ENCODE results near the gene MINDY4.

MINDY4 gene

DNA sequence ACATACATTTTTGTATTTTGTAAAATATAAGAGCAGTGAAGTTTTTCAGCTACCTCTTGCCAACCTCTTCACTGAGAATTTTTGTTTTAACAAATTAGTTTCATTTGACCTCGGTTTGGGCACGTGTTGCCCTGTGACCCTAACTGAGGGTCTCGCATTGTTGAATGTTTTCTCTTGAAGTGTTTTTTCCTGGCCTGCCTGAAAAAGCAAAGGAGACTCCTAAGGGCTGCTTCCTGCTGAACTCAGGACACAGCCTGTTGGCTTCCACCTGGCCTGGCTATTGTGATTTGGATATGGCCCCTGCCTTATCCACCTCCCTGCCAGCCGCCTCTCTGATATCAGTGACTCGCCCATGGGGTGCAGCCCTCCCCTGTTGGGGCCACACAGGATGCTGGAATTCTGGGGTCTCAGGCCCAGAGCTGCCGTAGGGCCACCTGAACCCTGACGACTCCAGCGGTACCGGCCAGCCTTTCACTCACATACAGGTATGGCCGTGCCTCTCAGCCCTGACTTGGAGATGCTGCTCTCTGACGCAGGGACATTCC, 81.6 kb downstream of the MINDY4 start:
- H3K27me3 Mint-ChIP-seq (ENCODE audit: low read depth): no peaks in the 10 kb centered on the region
- H3K4me1 Mint-ChIP-seq: peaks cover 10% of the 10 kb centered on the region
- no peaks in the 10 kb centered on the region for H3K9me3 Mint-ChIP-seq
- peaks cover 10% of the 10 kb centered on the region for H3K36me3 Mint-ChIP-seq (ENCODE audit: low read depth)
- H3K27ac Mint-ChIP-seq: peak overlapping the region in 2 of 3 experiments; percentile 39 to 68
- TF ChIP-seq, protein P1, sequence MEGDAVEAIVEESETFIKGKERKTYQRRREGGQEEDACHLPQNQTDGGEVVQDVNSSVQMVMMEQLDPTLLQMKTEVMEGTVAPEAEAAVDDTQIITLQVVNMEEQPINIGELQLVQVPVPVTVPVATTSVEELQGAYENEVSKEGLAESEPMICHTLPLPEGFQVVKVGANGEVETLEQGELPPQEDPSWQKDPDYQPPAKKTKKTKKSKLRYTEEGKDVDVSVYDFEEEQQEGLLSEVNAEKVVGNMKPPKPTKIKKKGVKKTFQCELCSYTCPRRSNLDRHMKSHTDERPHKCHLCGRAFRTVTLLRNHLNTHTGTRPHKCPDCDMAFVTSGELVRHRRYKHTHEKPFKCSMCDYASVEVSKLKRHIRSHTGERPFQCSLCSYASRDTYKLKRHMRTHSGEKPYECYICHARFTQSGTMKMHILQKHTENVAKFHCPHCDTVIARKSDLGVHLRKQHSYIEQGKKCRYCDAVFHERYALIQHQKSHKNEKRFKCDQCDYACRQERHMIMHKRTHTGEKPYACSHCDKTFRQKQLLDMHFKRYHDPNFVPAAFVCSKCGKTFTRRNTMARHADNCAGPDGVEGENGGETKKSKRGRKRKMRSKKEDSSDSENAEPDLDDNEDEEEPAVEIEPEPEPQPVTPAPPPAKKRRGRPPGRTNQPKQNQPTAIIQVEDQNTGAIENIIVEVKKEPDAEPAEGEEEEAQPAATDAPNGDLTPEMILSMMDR (IDR thresholded peaks at IDR 0.05; ENCODE audit: unreplicated experiment in 3 of 3): no peak
- no peak overlapping the region for H3K4me3 Mint-ChIP-seq

DNA sequence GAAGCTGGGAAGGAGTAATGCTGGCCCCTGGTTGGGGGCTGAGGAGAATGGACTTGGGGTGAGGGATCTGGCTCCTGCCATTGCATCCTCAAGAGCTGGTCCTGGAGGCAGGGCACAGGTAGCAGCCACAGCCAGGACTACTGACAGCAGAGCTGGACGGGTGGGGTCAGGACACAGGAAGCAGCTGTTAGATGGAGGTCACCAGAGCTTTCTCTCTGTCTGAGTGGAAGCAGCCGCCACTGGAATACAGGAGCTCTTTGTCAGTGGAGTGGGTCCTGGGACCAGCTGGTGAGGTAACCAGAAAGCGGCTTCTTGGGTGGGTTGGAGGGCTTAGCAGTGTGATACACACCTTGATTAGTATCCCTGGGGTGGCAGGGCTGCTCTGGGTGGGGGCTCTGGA, 82.4 kb downstream of the MINDY4 start:
- TF ChIP-seq, protein P1 (IDR thresholded peaks at IDR 0.05; ENCODE audit: unreplicated experiment in 3 of 3): no peak
- H3K27me3 Mint-ChIP-seq (ENCODE audit: low read depth): no peaks in the 10 kb centered on the region
- H3K9me3 Mint-ChIP-seq: no peaks in the 10 kb centered on the region
- H3K27ac Mint-ChIP-seq: no peak overlapping the region
- no peak overlapping the region for H3K4me3 Mint-ChIP-seq
- peaks cover 13% of the 10 kb centered on the region for H3K36me3 Mint-ChIP-seq (ENCODE audit: low read depth)
- H3K4me1 Mint-ChIP-seq: peaks cover 10% of the 10 kb centered on the region

DNA sequence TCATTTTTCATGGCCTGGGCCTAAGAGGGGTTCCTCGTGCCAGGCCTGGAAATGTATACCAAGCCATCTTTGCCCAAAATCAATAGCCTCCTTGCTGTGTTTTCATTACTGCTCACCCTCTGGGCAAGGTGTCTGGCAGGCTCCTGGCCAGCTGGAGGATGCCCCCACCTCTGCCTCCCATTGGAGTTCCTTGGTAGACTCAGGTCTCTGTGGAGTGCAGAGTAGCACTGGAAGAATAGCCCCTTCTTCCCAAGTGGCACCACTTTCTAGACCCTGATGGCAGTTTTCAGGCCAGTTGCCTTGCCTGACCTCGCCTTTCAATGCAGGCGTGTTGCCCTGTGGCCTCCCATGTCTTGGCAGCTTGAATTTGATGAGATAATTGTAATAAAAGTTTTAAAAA, 84.7 kb downstream of the MINDY4 start:
- Mint-ChIP-seq H3K4me3 (no peak overlapping the region), H3K27me3 (ENCODE audit: low read depth) (no peaks in the 10 kb centered on the region)

DNA sequence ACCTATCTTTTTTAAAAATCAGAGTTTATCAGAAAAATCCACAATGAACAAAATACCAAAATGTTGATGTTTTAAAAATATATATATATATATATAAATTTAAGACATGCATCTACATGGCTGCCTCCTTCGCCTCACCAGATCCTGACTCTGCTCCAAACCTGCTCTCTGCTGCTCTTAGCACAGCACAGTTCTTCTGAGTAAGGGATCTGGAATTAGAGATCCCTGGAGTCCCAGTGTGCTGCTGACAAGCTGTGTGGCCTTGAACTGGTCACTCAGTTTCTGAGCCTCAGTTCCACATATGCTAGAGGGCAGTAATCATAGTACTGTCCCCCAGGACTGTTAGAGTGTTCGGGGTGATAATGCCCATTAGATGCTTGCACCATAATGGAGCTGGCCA, 87.4 kb downstream of the MINDY4 start:
- Mint-ChIP-seq H3K9me3 (no peaks in the 10 kb centered on the region), H3K4me3 (no peak overlapping the region), H3K27ac (no peak overlapping the region), H3K36me3 (ENCODE audit: low read depth) (peaks cover 13% of the 10 kb centered on the region), H3K27me3 (ENCODE audit: low read depth) (no peaks in the 10 kb centered on the region), H3K4me1 (peaks cover 7% of the 10 kb centered on the region)
- TF ChIP-seq, protein P1 (IDR thresholded peaks at IDR 0.05; ENCODE audit: unreplicated experiment in 3 of 3): no peak

More for the DNA sequence above, 84.7 kb downstream of the MINDY4 start:
- TF ChIP-seq, protein P1 (IDR thresholded peaks at IDR 0.05; ENCODE audit: unreplicated experiment in 3 of 3): no peak
- Mint-ChIP-seq H3K9me3 (no peaks in the 10 kb centered on the region), H3K36me3 (ENCODE audit: low read depth) (peaks cover 13% of the 10 kb centered on the region), H3K4me1 (peaks cover 10% of the 10 kb centered on the region), H3K27ac (no peak overlapping the region)

DNA sequence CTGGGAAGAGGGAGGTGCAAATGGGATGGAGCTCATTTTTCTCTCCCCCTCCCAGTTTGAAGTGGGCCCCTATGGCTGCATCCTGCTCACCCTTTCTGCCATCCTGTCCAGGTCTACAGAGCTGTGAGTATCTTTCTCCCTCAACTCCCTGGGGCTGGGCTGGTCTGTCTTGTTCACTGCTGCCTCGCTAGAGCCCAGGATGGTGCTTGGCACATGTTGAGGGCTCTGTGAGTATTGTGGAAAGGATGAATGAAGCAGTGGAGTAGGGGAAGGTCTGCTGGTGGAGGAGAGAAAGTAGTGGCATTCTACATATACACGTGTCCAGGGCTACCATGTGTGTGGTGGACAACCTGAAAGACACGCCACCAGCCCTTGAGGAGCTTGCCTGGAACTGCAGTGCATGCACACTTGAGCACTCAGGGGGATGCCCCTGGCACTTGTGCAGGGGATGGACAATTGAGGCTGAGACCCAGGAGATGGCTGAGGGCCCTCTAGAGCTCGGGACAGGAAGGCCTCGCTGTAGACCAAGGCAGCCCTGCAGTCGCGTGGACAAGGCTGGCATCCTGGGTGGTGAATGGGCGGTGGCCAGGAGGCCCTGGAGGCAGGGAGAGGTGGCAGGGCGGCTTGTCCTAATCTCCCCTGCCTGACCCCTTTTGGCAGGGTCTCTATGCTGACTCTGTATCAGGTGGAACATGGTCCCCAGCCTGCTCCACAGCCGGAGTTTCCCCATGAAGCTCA, 88.2 kb downstream of the MINDY4 start:
- H3K4me3 Mint-ChIP-seq: no peak overlapping the region
- H3K27me3 Mint-ChIP-seq (ENCODE audit: low read depth): no peaks in the 10 kb centered on the region
- TF ChIP-seq, protein P1 (IDR thresholded peaks at IDR 0.05; ENCODE audit: unreplicated experiment in 3 of 3): no peak
- no peak overlapping the region for H3K27ac Mint-ChIP-seq
- H3K4me1 Mint-ChIP-seq: peaks cover 14% of the 10 kb centered on the region
- no peaks in the 10 kb centered on the region for H3K9me3 Mint-ChIP-seq
- peaks cover 13% of the 10 kb centered on the region for H3K36me3 Mint-ChIP-seq (ENCODE audit: low read depth)

Data from nephron (organoid).